PFSK-1 (cell line): Measurements from ENCODE around the gene ZC3H10.

Experiments
- FOXP2 ChIP-seq: optimal IDR thresholded peaks from 2 replicates; pipeline ENCODE3; 2011; ENCODE audit warnings: borderline replicate concordance, control low read depth, inconsistent platforms; ENCODE audit not compliant: insufficient read depth; ENCODE audit errors: extremely low read length, extremely low read depth
- POLR2AphosphoS5 ChIP-seq: IDR thresholded peaks from 2 replicates; pipeline ENCODE4 v1.6.1; 2012; ENCODE audit warnings: low read depth, mild to moderate bottlenecking, control low read depth, low read length, moderate library complexity
- SIN3A ChIP-seq: IDR thresholded peaks from 2 replicates; pipeline ENCODE4 v1.6.1; 2012; ENCODE audit warnings: mild to moderate bottlenecking, low read length, moderate library complexity, borderline replicate concordance; ENCODE audit not compliant: insufficient read depth
- TAF1 ChIP-seq: IDR thresholded peaks from 2 replicates; pipeline ENCODE4 v1.6.1; 2012; ENCODE audit warnings: low read length, control low read depth, borderline replicate concordance; ENCODE audit not compliant: insufficient read depth
- TF ChIP-seq, protein P1 (sequence below), 2 experiments: IDR thresholded peaks; 2 replicates each; pipeline versions ENCODE4 v1.6.1 to v1.8.0; 2011 to 2012; ENCODE audit warnings: low read depth in 2 of 2, low read length in 2 of 2, control low read depth in 1 of 2, inconsistent platforms in 1 of 2, mild to moderate bottlenecking in 1 of 2, moderate library complexity in 1 of 2; ENCODE audit not compliant: insufficient read depth in 1 of 2

DNA sequence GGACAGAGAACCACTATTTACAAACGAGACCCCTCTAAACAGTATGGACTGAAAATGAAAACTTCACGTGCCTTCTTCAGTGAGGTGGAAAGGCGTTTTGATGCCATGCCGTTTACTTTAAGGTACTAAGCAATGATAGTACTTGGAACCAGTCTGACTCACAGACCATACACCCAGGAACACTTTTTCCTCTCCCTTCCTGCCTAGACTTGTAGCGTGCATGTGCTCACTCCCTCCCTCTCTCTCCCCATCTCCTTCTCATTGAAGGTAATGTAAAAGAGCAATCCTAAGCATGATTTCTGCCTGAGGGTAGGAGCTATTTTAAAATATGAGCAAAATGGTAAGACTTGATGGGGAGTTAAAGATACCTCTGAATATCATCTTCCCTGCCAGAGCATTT is 7.5 kb upstream of the ZC3H10 start:
- TF ChIP-seq TAF1: no peak
- no peak for TF ChIP-seq SIN3A
- TF ChIP-seq, protein P1, sequence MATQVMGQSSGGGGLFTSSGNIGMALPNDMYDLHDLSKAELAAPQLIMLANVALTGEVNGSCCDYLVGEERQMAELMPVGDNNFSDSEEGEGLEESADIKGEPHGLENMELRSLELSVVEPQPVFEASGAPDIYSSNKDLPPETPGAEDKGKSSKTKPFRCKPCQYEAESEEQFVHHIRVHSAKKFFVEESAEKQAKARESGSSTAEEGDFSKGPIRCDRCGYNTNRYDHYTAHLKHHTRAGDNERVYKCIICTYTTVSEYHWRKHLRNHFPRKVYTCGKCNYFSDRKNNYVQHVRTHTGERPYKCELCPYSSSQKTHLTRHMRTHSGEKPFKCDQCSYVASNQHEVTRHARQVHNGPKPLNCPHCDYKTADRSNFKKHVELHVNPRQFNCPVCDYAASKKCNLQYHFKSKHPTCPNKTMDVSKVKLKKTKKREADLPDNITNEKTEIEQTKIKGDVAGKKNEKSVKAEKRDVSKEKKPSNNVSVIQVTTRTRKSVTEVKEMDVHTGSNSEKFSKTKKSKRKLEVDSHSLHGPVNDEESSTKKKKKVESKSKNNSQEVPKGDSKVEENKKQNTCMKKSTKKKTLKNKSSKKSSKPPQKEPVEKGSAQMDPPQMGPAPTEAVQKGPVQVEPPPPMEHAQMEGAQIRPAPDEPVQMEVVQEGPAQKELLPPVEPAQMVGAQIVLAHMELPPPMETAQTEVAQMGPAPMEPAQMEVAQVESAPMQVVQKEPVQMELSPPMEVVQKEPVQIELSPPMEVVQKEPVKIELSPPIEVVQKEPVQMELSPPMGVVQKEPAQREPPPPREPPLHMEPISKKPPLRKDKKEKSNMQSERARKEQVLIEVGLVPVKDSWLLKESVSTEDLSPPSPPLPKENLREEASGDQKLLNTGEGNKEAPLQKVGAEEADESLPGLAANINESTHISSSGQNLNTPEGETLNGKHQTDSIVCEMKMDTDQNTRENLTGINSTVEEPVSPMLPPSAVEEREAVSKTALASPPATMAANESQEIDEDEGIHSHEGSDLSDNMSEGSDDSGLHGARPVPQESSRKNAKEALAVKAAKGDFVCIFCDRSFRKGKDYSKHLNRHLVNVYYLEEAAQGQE (IDR thresholded peaks at IDR 0.05; ENCODE audit: insufficient read depth in 1 of 2, low read depth in 2 of 2, low read length in 2 of 2): no peak
- no peak for TF ChIP-seq POLR2AphosphoS5
- no peak for TF ChIP-seq FOXP2
